ENCODE results near the gene SYNE1. TPM values are rescaled to one million over a fixed set of nuclear protein-coding genes. Genes with fewer than 3 reads are reported as not detected.
"Not testable (repeated sequence)": the region's sequence is repeated elsewhere in the genome, so short reads cannot be mapped to it uniquely, and the experiment has no call there.

Gene SYNE1
- total and polyA plus RNA-seq, 7 donors, result 6.0 to 74.6 (median 16.5) TPM

DNA sequence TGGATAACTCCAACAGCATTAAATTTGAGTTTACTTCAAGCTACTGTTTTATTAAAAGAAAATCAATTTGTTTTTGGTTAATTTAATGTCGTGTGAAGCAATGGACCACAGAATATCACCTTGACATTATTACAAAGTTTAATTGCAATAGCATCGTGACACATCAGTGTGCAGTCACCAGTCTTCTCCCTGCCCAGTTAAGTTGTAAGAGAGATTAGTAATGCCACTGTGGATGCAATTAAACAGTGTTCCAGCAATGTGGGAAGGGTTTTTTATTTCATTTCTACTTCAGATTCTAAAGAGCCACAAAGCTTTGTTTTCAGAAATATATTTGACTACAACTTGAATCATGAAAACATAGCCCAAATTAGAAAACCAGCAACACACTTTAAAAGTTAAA is 128.7 kb downstream of the SYNE1 start:
- H3K4me1 ChIP-seq, result no peaks in the 10 kb centered on the region
- TF ChIP-seq, protein P1, sequence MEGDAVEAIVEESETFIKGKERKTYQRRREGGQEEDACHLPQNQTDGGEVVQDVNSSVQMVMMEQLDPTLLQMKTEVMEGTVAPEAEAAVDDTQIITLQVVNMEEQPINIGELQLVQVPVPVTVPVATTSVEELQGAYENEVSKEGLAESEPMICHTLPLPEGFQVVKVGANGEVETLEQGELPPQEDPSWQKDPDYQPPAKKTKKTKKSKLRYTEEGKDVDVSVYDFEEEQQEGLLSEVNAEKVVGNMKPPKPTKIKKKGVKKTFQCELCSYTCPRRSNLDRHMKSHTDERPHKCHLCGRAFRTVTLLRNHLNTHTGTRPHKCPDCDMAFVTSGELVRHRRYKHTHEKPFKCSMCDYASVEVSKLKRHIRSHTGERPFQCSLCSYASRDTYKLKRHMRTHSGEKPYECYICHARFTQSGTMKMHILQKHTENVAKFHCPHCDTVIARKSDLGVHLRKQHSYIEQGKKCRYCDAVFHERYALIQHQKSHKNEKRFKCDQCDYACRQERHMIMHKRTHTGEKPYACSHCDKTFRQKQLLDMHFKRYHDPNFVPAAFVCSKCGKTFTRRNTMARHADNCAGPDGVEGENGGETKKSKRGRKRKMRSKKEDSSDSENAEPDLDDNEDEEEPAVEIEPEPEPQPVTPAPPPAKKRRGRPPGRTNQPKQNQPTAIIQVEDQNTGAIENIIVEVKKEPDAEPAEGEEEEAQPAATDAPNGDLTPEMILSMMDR (IDR thresholded peaks at IDR 0.05), result no peak
- DNase-seq (no peak), ATAC-seq (no peak)
- H3K36me3 ChIP-seq (ENCODE audit: insufficient read depth in 1 of 2, low read depth in 1 of 2), result no peaks in the 10 kb centered on the region
- H3K27ac ChIP-seq, result no peak overlapping the region
- 33 to 45% (median 34%) methylated on average over 2 of the region's 2 CpGs for WGBS, 3 donors
- H3K4me3 ChIP-seq, result no peak overlapping the region
- intact Hi-C loops (cut with DNase I), result no loop called here
- no peaks in the 10 kb centered on the region for H3K9me3 ChIP-seq
- H3K27me3 ChIP-seq (ENCODE audit: insufficient read depth in 3 of 3, low read length in 2 of 3), result no peaks in the 10 kb centered on the region

DNA sequence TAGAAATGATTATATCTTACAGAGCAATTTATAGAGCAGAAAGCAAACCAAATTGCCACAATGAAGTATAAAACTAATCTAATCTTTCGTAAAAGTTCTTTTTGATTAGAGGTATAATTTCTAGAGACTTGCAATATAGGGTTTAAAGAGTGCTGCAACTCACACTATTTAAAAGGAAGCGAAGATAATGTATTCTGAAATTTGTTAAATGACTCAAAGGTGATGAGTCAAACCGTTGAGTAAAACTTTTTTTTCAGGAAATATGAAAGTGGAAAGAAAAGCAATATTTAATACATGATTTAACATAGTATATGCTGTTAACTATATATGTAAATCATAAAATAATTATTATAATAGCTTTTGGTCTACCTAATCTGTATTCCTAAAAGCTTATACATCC is 133.6 kb downstream of the SYNE1 start:
- WGBS, 3 donors, result 83 to 85% (median 85%) methylated on average over 3 of the region's 3 CpGs
- ATAC-seq (no peak), DNase-seq (no peak)
- H3K27me3 ChIP-seq (ENCODE audit: insufficient read depth in 3 of 3, low read length in 2 of 3), result no peaks in the 10 kb centered on the region
- no peaks in the 10 kb centered on the region for H3K9me3 ChIP-seq
- H3K36me3 ChIP-seq (ENCODE audit: insufficient read depth in 1 of 2, low read depth in 1 of 2), result no peaks in the 10 kb centered on the region
- no peak overlapping the region for H3K27ac ChIP-seq
- H3K4me3 ChIP-seq, result no peak overlapping the region
- intact Hi-C loops (cut with DNase I), result no loop called here
- no peaks in the 10 kb centered on the region for H3K4me1 ChIP-seq
- TF ChIP-seq, protein P1 (IDR thresholded peaks at IDR 0.05), result no peak

DNA sequence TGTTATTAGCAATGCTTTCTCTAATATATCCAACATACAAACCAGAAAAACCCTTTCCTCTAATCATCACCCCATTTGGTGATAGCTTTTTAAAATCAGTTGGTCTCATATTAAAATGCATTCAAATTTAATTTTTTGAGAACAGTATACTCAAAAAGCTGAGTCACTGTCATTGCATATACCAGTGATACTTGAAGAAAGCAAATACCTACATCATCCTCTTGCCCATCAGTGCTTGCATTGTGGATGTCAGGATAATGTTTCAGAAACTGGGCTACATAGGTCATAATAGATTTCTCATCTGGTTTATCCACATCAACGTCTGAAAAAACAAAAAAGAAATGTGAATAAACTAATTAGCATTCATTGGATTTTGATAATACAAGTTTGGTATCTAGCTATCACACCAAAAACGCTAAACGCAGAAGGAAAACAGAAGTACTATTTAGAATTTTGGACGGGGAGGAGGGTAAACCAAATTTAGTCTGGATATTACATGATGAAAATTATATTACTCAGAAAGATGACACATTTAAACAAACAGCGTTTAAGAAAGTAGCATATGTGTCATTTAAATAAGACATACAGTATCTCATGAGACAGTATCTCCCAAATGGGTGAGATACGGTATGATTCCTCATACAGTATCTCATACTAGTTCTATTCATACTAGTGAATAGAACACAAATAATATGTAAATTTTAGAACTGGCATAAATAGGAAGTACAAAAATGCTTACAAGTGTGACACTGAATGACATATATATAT is 134.6 kb downstream of the SYNE1 start:
- Histone ChIP-seq H3K4me1 (no peaks in the 10 kb centered on the region), H3K27ac (no peak overlapping the region), H3K9me3 (no peaks in the 10 kb centered on the region), H3K27me3 (ENCODE audit: insufficient read depth in 3 of 3, low read length in 2 of 3) (no peaks in the 10 kb centered on the region), H3K4me3 (no peak overlapping the region), H3K36me3 (ENCODE audit: insufficient read depth in 1 of 2, low read depth in 1 of 2) (no peaks in the 10 kb centered on the region)
- intact Hi-C loops (cut with DNase I), result no loop called here
- DNase-seq (no peak), ATAC-seq (no peak)
- TF ChIP-seq, protein P1 (IDR thresholded peaks at IDR 0.05), result no peak
- WGBS, 3 donors, result 83 to 88% (median 84%) methylated on average over 6 of the region's 6 CpGs

DNA sequence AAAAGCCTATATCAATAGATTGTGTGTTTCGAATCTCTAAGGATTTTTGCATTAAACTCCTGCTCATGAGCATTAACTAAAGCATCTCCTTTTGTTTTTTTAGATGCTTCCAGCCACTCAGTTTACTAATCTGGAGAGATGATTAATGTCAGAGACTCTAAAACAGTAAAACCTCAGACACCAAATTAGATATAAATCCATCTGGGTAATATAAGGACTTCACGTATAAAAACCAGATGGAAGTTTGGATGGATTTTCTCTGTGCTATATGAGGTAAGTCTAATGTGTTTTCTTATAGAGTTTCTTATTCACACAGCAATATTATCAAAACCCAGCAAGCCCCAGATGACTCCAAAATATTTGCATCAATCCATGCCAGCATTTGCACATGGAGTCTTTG is 137.2 kb downstream of the SYNE1 start:
- Histone ChIP-seq H3K27ac (no peak overlapping the region), H3K4me1 (no peaks in the 10 kb centered on the region), H3K4me3 (no peak overlapping the region), H3K9me3 (no peaks in the 10 kb centered on the region), H3K27me3 (ENCODE audit: insufficient read depth in 3 of 3, low read length in 2 of 3) (no peaks in the 10 kb centered on the region), H3K36me3 (ENCODE audit: insufficient read depth in 1 of 2, low read depth in 1 of 2) (no peaks in the 10 kb centered on the region)
- no peak for ATAC-seq
- DNase-seq, result no peak
- TF ChIP-seq, protein P1 (IDR thresholded peaks at IDR 0.05), result no peak
- intact Hi-C loops (cut with DNase I), result no loop called here
- 89 to 92% (median 89%) methylated on average over 2 of the region's 2 CpGs for WGBS, 3 donors

DNA sequence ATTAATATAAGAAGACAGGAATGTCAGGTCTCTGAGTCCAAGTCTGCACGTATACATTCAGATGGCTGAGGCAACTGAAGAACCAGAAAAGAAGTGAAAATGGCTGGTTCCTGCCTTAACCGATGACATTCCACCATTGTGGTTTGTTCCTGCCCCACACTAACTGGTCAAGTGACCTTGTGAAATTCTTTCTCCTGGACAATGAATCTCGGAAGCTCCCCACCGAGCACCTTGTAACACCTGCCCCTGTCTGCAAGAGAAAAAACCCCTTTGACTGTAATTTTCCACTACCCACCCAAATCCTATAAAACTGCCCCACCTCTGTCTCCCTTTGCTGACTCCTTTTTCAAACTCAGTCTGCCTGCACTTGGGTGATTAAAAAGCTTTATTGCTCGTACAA is 140.4 kb downstream of the SYNE1 start:
- no peak for DNase-seq
- TF ChIP-seq, protein P1 (IDR thresholded peaks at IDR 0.05), result no peak
- WGBS, 3 donors, result 85 to 87% (median 87%) methylated on average over 5 of the region's 5 CpGs
- H3K36me3 ChIP-seq (ENCODE audit: insufficient read depth in 1 of 2, low read depth in 1 of 2), result no peaks in the 10 kb centered on the region
- H3K4me3 ChIP-seq, result no peak overlapping the region
- no peaks in the 10 kb centered on the region for H3K4me1 ChIP-seq
- no peak for ATAC-seq
- intact Hi-C loops (cut with DNase I), result no loop called here
- H3K27me3 ChIP-seq (ENCODE audit: insufficient read depth in 3 of 3, low read length in 2 of 3), result no peaks in the 10 kb centered on the region
- H3K9me3 ChIP-seq, result no peaks in the 10 kb centered on the region
- no peak overlapping the region for H3K27ac ChIP-seq

DNA sequence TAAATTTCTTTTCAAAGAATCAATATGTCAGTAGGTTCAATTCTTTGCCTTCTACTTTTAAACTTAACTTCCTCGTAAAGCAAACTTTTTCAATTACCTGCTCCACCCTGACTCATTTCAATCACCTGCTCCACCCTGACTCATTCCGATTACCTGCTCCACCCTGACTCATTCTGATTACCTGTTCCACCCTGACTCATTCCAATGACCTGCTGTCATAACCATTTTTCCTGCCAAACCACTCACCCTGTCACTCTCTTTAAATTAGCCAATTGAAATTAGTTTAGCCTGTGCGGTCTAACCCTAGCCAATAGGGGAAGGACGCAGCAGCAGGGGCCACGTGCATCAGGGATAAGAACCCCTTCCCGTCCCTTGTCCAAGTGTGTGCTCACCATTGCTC is 141.7 kb downstream of the SYNE1 start:
- 92 to 96% (median 93%) methylated on average over 6 of the region's 6 CpGs for WGBS, 3 donors
- not testable (repeated sequence) for H3K9me3 ChIP-seq, H3K4me3 ChIP-seq

DNA sequence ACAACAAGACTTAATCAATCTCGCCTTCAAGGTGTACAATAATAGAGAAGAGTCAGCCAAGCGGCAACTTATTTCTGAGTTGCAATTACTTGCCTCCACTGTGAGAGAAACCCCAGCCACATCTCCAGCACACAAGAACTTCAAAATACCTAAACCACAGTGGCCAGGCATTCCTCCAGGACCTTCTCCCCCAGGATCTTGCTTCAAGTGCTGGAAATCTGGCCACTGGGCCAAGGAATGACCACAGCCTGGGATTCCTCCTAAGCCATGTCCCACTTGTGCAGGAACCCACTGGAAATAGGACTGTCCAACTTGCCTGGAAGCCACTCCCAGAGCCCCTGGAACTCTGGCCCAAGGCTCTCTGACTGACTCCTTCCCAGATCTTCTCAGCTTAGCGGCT is 144.9 kb downstream of the SYNE1 start:
- WGBS, 3 donors, result 95 to 98% (median 95%) methylated on average over 3 of the region's 3 CpGs
- ATAC-seq; H3K4me1 ChIP-seq; H3K36me3 ChIP-seq (ENCODE audit: insufficient read depth in 1 of 2, low read depth in 1 of 2); H3K4me3 ChIP-seq; H3K27me3 ChIP-seq (ENCODE audit: insufficient read depth in 3 of 3, low read length in 2 of 3); DNase-seq; intact Hi-C loops (cut with DNase I); H3K9me3 ChIP-seq; H3K27ac ChIP-seq: not testable (repeated sequence)

More for the DNA sequence above, 141.7 kb downstream of the SYNE1 start:
- DNase-seq; H3K27me3 ChIP-seq (ENCODE audit: insufficient read depth in 3 of 3, low read length in 2 of 3); H3K36me3 ChIP-seq (ENCODE audit: insufficient read depth in 1 of 2, low read depth in 1 of 2); H3K4me1 ChIP-seq; intact Hi-C loops (cut with DNase I); H3K27ac ChIP-seq; ATAC-seq: not testable (repeated sequence)
